ENCODE results near the gene CCDC9B.

The CCDC9B gene

GRCh38 chr15:40301467-40302179 lies 39.1 kb downstream of the CCDC9B start:
- Histone ChIP-seq H3K27ac (no peak overlapping the region), H3K4me3 (no peak overlapping the region)
- DNase-seq (ENCODE audit: low spot score), result no peak
- TF ChIP-seq, protein P1, sequence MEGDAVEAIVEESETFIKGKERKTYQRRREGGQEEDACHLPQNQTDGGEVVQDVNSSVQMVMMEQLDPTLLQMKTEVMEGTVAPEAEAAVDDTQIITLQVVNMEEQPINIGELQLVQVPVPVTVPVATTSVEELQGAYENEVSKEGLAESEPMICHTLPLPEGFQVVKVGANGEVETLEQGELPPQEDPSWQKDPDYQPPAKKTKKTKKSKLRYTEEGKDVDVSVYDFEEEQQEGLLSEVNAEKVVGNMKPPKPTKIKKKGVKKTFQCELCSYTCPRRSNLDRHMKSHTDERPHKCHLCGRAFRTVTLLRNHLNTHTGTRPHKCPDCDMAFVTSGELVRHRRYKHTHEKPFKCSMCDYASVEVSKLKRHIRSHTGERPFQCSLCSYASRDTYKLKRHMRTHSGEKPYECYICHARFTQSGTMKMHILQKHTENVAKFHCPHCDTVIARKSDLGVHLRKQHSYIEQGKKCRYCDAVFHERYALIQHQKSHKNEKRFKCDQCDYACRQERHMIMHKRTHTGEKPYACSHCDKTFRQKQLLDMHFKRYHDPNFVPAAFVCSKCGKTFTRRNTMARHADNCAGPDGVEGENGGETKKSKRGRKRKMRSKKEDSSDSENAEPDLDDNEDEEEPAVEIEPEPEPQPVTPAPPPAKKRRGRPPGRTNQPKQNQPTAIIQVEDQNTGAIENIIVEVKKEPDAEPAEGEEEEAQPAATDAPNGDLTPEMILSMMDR (IDR thresholded peaks at IDR 0.05), result no peak

- TF ChIP-seq, protein P1 (IDR thresholded peaks at IDR 0.05), result no peak
- DNase-seq (ENCODE audit: low spot score), result no peak
- H3K4me3 ChIP-seq, result no peak overlapping the region
- H3K27ac ChIP-seq, result no peak overlapping the region
These were observed 40.0 kb downstream of the CCDC9B start for GRCh38 chr15:40300771-40301170.

GRCh38 chr15:40300367-40300766 lies 40.4 kb downstream of the CCDC9B start:
- TF ChIP-seq, protein P1 (IDR thresholded peaks at IDR 0.05), result no peak
- no peak for DNase-seq (ENCODE audit: low spot score)
- Histone ChIP-seq H3K4me3 (no peak overlapping the region), H3K27ac (no peak overlapping the region)

DNA sequence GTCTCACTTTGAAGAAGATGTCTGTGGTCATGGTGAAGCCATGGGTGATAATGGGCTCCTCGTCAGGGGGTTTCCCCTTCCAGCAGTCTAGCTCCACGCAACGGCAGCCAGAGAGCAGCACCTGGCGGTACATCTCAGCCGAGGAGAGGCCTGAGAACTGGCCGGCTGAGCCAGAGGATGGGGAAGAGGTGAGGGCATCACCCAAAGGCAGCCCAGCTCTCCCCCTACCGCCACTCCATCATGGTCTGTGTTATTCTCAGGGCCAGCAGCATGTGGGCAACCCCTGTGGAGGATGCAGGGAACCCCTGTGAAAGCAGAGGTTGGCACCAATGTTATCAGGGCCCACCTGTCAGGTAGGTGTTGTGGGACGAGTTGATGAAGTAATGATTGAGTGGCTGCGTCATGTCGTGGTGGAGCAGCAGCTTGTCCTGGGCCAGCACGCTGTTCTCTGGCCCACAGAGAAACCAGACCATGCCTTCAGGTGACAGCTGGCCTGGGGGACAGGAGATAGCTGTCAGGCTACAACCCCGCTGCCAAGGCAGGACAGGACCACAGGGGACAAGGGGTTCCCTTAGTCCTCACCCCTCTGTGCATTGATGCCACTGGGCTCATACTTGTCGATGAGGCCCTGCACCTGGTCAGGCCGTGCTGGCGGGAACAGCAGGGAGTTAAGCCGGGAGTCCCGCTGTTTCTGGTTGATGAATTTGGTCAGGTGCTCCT lies 42.4 kb downstream of the CCDC9B start:
- H3K4me3 ChIP-seq, result no peak overlapping the region
- H3K27ac ChIP-seq, result no peak overlapping the region
- no peak for DNase-seq (ENCODE audit: low spot score)
- TF ChIP-seq, protein P1 (IDR thresholded peaks at IDR 0.05), result no peak

DNA sequence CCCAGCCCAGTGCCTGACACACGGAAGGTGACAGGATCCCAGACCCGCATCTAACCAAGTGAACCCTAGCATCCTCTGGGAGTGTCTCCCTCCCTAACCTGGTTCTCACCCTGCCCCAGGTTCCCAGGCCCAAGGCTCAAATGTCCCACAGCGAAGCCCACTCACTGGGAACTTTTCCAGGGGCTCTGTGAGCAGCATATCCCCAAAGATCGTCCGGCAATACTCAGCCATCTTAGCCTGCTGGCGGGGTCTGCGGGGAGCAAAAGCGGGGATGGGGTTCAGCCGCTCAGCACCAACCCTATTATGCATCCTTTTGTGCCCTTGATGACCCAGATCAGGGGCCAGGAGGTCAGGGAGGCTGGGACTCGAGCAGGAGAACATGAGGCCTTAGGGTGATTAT lies 43.4 kb downstream of the CCDC9B start:
- H3K4me3 ChIP-seq, result no peak overlapping the region
- TF ChIP-seq, protein P1 (IDR thresholded peaks at IDR 0.05), result no peak
- H3K27ac ChIP-seq, result no peak overlapping the region
- no peak for DNase-seq (ENCODE audit: low spot score)

- no peak for DNase-seq (ENCODE audit: low spot score)
- Histone ChIP-seq H3K27ac (no peak overlapping the region), H3K4me3 (no peak overlapping the region)
- TF ChIP-seq, protein P1 (IDR thresholded peaks at IDR 0.05), result no peak
These were observed 44.0 kb downstream of the CCDC9B start for GRCh38 chr15:40296561-40297230.

Data from coronary artery (tissue), 2 donors.